AG09319 (cell line): ENCODE data around the gene GATM.

Source experiments
- DNase-seq: peaks from one replicate; pipeline ENCODE4 v3.0.0-alpha.2; 2010; ENCODE audit warnings: low read depth; ENCODE audit errors: extremely low read depth
- CTCF ChIP-seq: IDR thresholded peaks from 2 replicates; pipeline ENCODE4 v1.5.1; 2011; ENCODE audit warnings: low read depth, mild to moderate bottlenecking, inconsistent platforms, low read length, moderate library complexity

The GATM gene

GRCh38 chr15:45387380-45388007 is 9.2 kb upstream of the GATM start:
- DNase-seq = no peak
- no peak for TF ChIP-seq CTCF

- no peak for TF ChIP-seq CTCF
- DNase-seq = no peak
Measured at GRCh38 chr15:45386974-45387373, 8.6 kb upstream of the GATM start.

- DNase-seq = no peak
Measured at GRCh38 chr15:45386420-45386819, 8.1 kb upstream of the GATM start.

GRCh38 chr15:45385590-45385989 is 7.2 kb upstream of the GATM start:
- no peak for TF ChIP-seq CTCF
- DNase-seq = no peak

More at GRCh38 chr15:45386420-45386819, 8.1 kb upstream of the GATM start:
- no peak for TF ChIP-seq CTCF

GRCh38 chr15:45384700-45385099 is 6.4 kb upstream of the GATM start:
- TF ChIP-seq CTCF = no peak
- DNase-seq = no peak

GRCh38 chr15:45378913-45379262 is 544 bp upstream of the GATM start:
- TF ChIP-seq CTCF = no peak
- no peak for DNase-seq

GRCh38 chr15:45377609-45378148 is 665 bp downstream of the GATM start:
- no peak for DNase-seq
- TF ChIP-seq CTCF = no peak
